Activated B cell treated with CpG ODN at 0.5 μM for 24 hours (primary cell): ENCODE measurements around the gene YY1. TPM values are rescaled to one million over a fixed set of nuclear protein-coding genes. Genes with fewer than 3 reads are reported as not detected.

Experiments used
- ATAC-seq: fragments of 200-7000 bp; cut with Tn5 transposase; one replicate; pipeline ENCODE4 v1.10.0; 2021; ENCODE audit warnings: low read depth, mild to moderate bottlenecking, moderate library complexity
- CTCF ChIA-PET: fragments of 350-600 bp; sonication (Branson Sonifier 250); formaldehyde crosslinking; loops from one replicate; lab custom pipeline; 2021; ENCODE audit warnings: antibody characterized with exemption; lab: Charles Lee
- POLR2A ChIA-PET: fragments of 350-600 bp; sonication (Branson Sonifier 250); formaldehyde crosslinking; loops from one replicate; lab custom pipeline; 2021; ENCODE audit warnings: antibody characterized with exemption; lab: Charles Lee
- DNase-seq: peaks from one replicate; pipeline ENCODE4 v3.0.0; 2022
- H3K27ac Mint-ChIP-seq: one replicate; pipeline ENCODE4 v1.8.0; 2020; ENCODE audit warnings: mixed read lengths
- H3K27me3 Mint-ChIP-seq: one replicate; pipeline ENCODE4 v1.8.0; 2021; ENCODE audit warnings: mixed read lengths
- H3K36me3 Mint-ChIP-seq: one replicate; pipeline ENCODE4 v1.8.0; 2021; ENCODE audit warnings: low read depth, mixed read lengths
- H3K4me1 Mint-ChIP-seq: one replicate; pipeline ENCODE4 v1.8.0; 2021; ENCODE audit warnings: mixed read lengths
- H3K4me3 Mint-ChIP-seq: one replicate; pipeline ENCODE4 v1.8.0; 2020; ENCODE audit warnings: mild to moderate bottlenecking, mixed read lengths
- H3K9me3 Mint-ChIP-seq: one replicate; pipeline ENCODE4 v1.8.0; 2020; ENCODE audit warnings: mixed read lengths
- intact Hi-C: fragments of 100-400 bp; cut with micrococcal nuclease; formaldehyde crosslinking; loops from one replicate; pipeline ENCODE4 v1.15.1; 2024
- total RNA-seq: library from RNA; stranded (reverse); gene quantifications from 2 replicates; pipeline ENCODE4 v1.2.3, GENCODE V29; 2022
- TF ChIP-seq, protein P1 (sequence below): fragments of 200-600 bp; IDR thresholded peaks from one replicate; pipeline ENCODE4 v1.8.0; 2022; ENCODE audit warnings: antibody characterized with exemption, mild to moderate bottlenecking

YY1 gene
- total RNA-seq, 1 donor from 2014 or later = 72.6 TPM

DNA sequence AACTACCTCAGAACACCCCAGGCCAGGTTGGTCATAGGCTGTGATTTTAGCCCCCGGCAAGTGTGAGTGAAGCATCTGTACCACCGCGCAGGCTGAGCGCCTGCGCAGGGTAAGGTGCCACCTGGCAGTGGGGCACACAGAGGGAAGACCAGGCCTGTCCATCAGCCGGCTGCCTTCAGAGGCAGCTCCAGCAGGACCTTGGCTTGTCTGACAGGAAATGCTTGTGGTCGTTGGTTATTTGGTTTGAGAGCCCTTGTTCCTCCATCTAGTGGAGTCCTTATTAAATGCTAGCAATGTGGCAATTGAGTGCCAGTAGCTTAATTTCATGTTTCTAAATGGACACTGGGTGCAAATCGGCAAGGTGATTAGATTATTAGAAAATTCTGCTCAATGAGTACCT, 39.8 kb downstream of the YY1 start:
- ChIA-PET POLR2A (interaction anchor here (0.6 to 1.0 kb wide), 2 partner anchors 36 to 57 kb away, joined by 3 to 4 read pairs; no protein-coding TSS in a partner anchor), CTCF (interaction anchor here (1.0 to 1.9 kb wide), 2 partner anchors 38 to 57 kb away, joined by 3 to 6 read pairs; no protein-coding TSS in a partner anchor)
- DNase-seq (no peak), ATAC-seq (peak; percentile 52)
- peaks cover 58% of the 10 kb centered on the region for H3K36me3 Mint-ChIP-seq
- peak overlapping the region; percentile 16 for H3K27ac Mint-ChIP-seq
- no peaks in the 10 kb centered on the region for H3K9me3 Mint-ChIP-seq
- TF ChIP-seq, protein P1, sequence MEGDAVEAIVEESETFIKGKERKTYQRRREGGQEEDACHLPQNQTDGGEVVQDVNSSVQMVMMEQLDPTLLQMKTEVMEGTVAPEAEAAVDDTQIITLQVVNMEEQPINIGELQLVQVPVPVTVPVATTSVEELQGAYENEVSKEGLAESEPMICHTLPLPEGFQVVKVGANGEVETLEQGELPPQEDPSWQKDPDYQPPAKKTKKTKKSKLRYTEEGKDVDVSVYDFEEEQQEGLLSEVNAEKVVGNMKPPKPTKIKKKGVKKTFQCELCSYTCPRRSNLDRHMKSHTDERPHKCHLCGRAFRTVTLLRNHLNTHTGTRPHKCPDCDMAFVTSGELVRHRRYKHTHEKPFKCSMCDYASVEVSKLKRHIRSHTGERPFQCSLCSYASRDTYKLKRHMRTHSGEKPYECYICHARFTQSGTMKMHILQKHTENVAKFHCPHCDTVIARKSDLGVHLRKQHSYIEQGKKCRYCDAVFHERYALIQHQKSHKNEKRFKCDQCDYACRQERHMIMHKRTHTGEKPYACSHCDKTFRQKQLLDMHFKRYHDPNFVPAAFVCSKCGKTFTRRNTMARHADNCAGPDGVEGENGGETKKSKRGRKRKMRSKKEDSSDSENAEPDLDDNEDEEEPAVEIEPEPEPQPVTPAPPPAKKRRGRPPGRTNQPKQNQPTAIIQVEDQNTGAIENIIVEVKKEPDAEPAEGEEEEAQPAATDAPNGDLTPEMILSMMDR = no peak
- no peak overlapping the region for H3K4me3 Mint-ChIP-seq
- H3K4me1 Mint-ChIP-seq = peaks cover 19% of the 10 kb centered on the region
- intact Hi-C loops = loop anchor here (10.0 kb wide), 1 partner anchor 376 kb away; no protein-coding TSS in a partner anchor
- H3K27me3 Mint-ChIP-seq = no peaks in the 10 kb centered on the region

DNA sequence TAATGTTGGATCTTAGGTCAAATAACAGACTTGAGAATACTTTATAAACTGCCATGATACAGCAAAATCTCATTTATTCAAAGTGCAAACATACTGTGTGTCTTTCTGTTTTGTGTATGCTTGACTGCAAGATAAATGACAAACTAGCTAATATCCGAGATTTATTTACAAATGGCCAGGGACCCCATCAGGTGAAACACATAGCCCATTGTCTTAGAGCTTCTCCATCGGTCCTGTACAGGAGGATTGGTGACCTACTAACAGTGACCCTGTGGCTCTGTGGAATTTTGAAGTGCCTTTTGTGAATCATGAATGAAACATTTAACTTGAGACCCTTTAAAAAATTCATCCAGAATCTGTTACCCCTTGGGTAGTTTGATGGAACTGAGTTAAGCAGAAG, 40.2 kb downstream of the YY1 start:
- H3K4me3 Mint-ChIP-seq = no peak overlapping the region

DNA sequence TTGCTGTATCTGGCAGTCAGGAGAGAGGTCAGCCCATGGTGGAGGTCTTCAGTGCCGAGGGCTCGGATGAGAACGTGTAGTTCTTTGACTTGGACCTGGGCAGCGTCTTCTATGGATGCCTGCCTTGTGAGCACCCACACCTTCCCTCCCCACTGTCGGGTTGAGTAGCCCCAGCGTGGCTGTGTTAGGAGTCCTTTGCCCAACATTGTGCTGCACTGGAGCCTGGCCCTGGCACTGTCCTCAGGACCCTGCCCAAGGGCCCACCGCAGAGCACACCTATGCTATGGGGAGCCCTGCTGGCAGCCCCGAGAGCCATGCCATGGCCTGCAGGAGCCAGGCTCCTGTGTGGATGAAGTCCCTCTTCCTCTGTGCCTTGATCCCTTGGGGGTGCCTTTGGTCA, 40.6 kb downstream of the YY1 start:
- intact Hi-C loops = loop anchor here (10.0 kb wide), 1 partner anchor 375 kb away; no protein-coding TSS in a partner anchor
- TF ChIP-seq, protein P1 = no peak
- ATAC-seq (no peak), DNase-seq (no peak)
- no peak overlapping the region for H3K4me3 Mint-ChIP-seq
- POLR2A ChIA-PET = no interaction called here
- H3K27ac Mint-ChIP-seq = peak overlapping the region; percentile 1
- CTCF ChIA-PET = no interaction called here
- H3K36me3 Mint-ChIP-seq = peaks cover 53% of the 10 kb centered on the region
- H3K9me3 Mint-ChIP-seq = no peaks in the 10 kb centered on the region
- H3K4me1 Mint-ChIP-seq = peaks cover 18% of the 10 kb centered on the region
- H3K27me3 Mint-ChIP-seq = no peaks in the 10 kb centered on the region

More for the DNA sequence above, 40.2 kb downstream of the YY1 start:
- no peaks in the 10 kb centered on the region for H3K9me3 Mint-ChIP-seq
- ChIA-PET POLR2A (interaction anchor here (1.0 kb wide), 1 partner anchor 36 kb away, joined by 4 read pairs; no protein-coding TSS in a partner anchor), CTCF (interaction anchor here (1.0 to 1.9 kb wide), 2 partner anchors 38 to 57 kb away, joined by 3 to 6 read pairs; no protein-coding TSS in a partner anchor)
- ATAC-seq = no peak
- intact Hi-C loops = loop anchor here (10.0 kb wide), 1 partner anchor 376 kb away; no protein-coding TSS in a partner anchor
- H3K27me3 Mint-ChIP-seq = no peaks in the 10 kb centered on the region
- H3K4me1 Mint-ChIP-seq = peaks cover 19% of the 10 kb centered on the region
- peak overlapping the region; percentile 16 for H3K27ac Mint-ChIP-seq
- no peak for DNase-seq
- H3K36me3 Mint-ChIP-seq = peaks cover 57% of the 10 kb centered on the region
- TF ChIP-seq, protein P1 = no peak

DNA sequence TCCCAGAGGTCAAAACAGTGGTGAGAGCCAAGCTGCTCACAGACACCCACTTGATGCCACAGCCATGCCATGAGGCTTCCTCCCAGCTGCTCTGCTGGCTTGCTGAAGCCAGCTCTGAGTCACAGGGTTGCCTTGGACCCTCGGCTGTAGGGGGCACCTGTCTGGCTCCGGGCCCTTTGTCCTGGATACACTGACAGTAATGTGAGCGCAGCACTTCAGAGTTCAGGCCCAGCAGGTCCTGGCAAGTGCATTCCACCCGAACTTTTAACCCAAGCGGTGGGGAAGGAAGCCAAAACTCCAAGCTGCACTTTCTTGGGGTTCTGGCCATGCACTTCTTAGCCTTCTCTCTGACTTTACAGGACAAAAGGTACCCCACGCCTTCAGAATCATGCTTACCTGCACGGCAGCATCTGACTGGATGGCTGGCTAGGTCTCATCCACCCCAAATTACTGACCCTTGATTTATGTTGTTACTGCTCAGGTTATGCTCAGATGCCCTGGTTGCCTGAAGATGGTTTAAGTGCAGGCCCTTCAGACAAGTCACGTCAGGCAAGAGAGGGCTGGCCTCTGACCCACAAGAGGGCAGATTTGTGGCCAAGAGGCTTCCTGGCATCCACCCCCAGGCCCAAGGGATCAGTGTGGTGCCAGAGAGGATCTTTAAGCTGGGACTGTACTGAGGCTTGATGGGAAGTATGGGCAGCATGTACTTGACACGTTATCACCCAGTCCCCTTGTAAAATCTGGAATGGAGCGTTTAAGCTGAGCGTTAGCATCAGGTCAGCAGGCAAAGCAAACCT, 42.5 kb downstream of the YY1 start:
- intact Hi-C loops = no loop called here
- CTCF ChIA-PET = interaction anchor here (1.5 kb wide), 1 partner anchor 41 kb away, joined by 3 read pairs; no protein-coding TSS in a partner anchor
- Mint-ChIP-seq H3K9me3 (no peaks in the 10 kb centered on the region), H3K36me3 (peaks cover 36% of the 10 kb centered on the region), H3K4me3 (no peak overlapping the region), H3K27me3 (no peaks in the 10 kb centered on the region), H3K4me1 (peaks cover 22% of the 10 kb centered on the region), H3K27ac (no peak overlapping the region)
- DNase-seq = no peak
- TF ChIP-seq, protein P1 = no peak
- POLR2A ChIA-PET = interaction anchor here (0.6 kb wide), 1 partner anchor 40 kb away, joined by 4 read pairs; no protein-coding TSS in a partner anchor
- ATAC-seq = no peak

DNA sequence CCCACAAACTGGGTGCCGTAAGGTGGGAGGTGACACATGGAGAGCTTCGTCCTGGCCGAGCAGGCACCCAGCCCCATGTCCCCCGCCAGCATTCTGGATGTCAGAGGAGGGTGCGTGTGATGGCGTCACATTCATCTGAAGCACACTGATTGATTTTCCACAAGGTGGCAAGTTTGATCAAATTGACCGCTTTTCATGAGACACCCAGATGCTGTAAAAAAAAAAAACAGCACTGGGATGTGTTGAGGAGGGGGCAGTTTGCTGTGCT, 43.1 kb downstream of the YY1 start:
- CTCF ChIA-PET = interaction anchor here (1.5 kb wide), 1 partner anchor 42 kb away, joined by 3 read pairs; no protein-coding TSS in a partner anchor
- TF ChIP-seq, protein P1 = no peak
- POLR2A ChIA-PET = interaction anchor here (0.6 to 1.1 kb wide), 2 partner anchors 9 to 40 kb away, joined by 3 to 4 read pairs; no protein-coding TSS in a partner anchor
- DNase-seq (no peak), ATAC-seq (no peak)
- Mint-ChIP-seq H3K27me3 (no peaks in the 10 kb centered on the region), H3K36me3 (peaks cover 33% of the 10 kb centered on the region), H3K4me3 (no peak overlapping the region), H3K9me3 (no peaks in the 10 kb centered on the region), H3K4me1 (peaks cover 22% of the 10 kb centered on the region), H3K27ac (no peak overlapping the region)
- intact Hi-C loops = no loop called here
